Measurements from ENCODE around the gene EP400. TPM values are rescaled to one million over a fixed set of nuclear protein-coding genes. Genes with fewer than 3 reads are reported as not detected.

EP400 gene
- polyA plus RNA-seq, 3 donors: 39.4 to 46.1 (median 41.1) TPM

DNA sequence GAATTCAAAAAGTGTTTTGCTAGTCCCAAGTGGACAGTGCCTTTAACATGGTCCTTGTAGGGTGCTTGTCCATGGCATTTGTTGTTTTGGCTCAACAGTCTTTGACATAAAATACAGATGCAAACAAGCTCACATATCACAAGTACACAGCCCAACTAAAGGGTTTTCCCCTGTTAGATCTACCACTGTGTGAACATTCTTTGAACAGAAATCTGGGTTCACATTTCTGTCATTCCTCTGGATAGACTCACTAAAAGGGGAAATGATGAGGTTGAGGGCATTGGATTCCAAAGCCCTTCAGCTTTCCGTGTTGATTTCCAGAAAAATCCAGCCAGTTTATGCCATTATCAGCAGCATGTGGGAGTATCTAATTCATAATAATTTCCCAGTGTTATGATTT, 54.1 kb downstream of the EP400 start:
- DNase-seq (ENCODE audit: extremely low read depth in 1 of 11, low read depth in 9 of 11, low spot score in 4 of 11): no peak

DNA sequence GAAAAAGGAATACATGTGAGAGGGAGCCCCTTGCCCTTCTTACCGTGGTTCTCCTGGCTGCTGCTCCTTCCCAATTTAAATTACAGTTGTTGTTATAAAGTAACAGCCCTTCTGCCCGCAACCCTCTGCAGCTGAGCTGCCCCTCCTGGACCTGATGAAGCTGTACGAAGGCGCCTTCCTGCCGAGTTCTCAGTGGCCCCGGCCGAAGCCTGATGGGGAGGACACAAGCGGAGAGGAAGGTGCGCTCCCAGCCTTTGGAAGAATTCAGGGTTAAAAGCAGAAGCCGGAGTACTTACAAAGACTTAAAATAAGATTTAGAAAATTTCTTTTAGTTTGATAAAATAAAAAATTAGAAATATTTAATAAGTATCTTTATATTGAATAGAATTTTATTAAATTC, 55.2 kb downstream of the EP400 start:
- DNase-seq (ENCODE audit: extremely low read depth in 1 of 11, low read depth in 9 of 11, low spot score in 4 of 11): no peak

- no peak for DNase-seq (ENCODE audit: extremely low read depth in 1 of 11, low read depth in 9 of 11, low spot score in 4 of 11)
Observed at GRCh38 chr12:132006056-132006680, 56.4 kb downstream of the EP400 start.

DNA sequence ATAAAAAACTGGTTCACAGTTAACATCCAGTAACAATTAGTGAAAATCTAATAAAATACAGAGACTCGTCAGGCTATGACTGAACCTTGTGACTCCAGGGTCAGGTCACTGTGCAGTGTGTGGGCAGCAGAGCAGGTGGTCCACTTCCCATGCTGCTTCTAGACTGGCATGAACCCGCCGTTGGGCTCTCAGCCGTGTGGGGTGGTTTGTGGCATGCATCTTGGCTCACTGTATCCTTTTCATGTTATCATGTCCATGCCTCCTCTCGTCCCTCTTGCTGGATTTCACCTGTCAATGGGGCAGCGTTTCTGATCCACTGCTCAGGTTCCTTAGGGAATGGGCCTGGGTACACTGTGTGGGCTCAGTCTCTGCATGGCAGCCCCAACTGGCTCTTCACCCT, 57.3 kb downstream of the EP400 start:
- DNase-seq (ENCODE audit: extremely low read depth in 1 of 11, low read depth in 9 of 11, low spot score in 4 of 11): no peak

DNA sequence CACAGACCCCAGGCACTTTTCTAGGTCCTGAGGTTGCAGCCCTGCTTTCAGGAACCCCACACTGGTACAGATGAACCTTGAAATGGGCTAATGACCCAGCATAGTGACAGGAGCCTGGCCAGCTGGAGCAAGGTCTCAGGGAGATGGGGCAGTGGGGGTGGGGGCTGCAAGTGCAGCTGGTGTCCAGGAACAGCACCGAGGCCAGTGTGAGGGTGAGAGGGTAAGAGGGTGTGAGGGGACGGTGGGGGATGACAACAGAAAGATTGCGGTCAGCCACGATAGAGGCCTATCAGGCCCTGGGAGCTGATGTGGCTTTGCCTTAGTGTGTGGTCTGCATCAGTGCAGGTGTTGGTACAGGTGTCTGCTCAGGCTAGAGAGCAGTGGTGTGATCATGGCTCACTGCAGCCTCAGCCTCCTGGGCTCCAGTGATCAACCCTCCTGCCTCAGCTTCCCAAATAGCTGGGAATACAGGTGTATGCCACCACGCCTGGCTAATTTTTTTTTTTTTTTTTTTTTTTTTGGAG, 59.7 kb downstream of the EP400 start:
- no peak for DNase-seq (ENCODE audit: extremely low read depth in 1 of 11, low read depth in 9 of 11, low spot score in 4 of 11)

DNA sequence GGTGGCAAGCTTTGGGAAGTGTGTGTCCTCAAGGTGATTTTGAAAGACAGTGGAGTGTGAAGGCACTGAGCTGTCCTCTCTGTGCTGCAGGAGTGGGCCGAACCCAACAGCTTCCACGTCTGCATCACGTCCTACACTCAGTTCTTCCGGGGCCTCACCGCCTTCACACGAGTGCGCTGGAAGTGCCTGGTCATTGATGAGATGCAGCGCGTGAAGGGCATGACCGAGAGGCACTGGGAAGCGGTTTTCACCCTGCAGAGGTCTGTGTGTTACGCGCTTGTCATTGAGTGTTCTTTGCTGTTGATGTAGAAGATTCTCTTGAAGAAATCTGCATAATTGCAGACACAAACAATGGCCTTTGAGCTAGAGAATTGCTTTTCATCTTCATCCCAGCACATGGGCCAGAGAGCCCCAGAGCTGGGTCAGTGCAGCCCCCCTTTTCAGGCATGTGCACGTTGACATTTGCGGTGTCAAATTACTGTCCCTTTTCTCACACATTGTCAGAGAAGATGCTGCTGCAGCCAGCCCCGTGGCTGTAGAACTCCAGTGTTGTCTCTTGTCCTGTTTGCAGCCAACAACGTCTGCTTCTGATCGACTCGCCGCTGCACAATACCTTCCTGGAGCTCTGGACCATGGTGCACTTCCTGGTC, 63.3 kb downstream of the EP400 start:
- DNase-seq (ENCODE audit: extremely low read depth in 1 of 11, low read depth in 9 of 11, low spot score in 4 of 11): peak in 5 of 11 donors; percentile 3 to 16 (median 6)

- DNase-seq (ENCODE audit: extremely low read depth in 1 of 11, low read depth in 9 of 11, low spot score in 4 of 11): no peak
Observed at GRCh38 chr12:132014092-132014914, 64.6 kb downstream of the EP400 start.

DNA sequence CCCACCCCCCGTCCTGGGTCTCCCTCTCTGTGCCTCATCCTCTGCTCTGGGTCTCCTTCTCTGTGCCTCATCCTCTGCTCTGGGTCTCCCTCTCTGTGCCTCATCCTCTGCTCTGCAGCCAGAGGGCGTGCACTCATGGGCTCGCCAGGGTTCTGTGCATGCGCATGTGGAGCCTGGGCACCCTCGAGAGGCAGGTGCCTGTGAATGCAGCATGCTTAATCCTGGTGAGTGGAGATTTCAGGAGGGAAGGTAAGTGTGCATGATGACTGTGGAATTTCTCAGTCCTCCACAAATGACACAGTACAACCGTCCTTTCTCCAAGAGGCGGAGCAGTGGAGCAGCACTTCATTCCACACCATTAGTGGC, 65.2 kb downstream of the EP400 start:
- no peak for DNase-seq (ENCODE audit: extremely low read depth in 1 of 11, low read depth in 9 of 11, low spot score in 4 of 11)

DNA sequence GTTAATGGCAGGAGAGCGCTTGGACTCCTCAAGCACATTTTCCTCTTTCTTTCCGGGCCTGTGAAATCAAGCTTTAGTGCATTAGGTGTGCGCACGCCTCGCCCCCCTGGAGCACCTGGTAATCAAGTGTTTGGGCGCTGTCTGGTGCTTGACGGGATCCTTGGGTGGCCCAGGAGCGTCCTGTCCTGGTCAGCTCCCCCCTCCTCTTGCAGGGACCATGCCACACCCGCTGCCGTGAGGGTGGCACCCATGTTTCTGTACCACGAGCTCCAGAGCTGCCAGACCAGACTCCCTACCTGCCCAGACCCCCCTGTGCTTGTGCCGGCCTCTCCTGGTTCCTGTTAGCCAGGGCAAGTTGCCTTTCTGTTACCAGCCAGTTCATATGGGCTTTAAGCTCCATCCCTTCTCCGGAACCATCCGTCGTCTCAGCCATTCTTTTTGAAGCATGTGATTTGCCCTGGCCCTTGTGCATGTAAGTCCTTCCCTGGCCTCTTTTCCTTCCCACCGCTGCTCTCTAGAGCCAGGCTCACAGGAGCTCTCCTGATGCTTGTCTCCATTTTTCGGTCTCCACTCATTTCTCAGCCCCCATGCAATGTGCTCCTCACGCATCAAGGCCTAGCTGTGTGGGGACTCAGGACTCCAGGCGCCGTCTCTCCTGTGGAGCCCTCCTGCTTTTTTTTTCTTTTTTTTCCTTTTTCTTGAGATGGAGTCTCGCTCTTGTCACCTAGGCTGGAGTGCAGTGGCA, 66.1 kb downstream of the EP400 start:
- DNase-seq (ENCODE audit: extremely low read depth in 1 of 11, low read depth in 9 of 11, low spot score in 4 of 11): no peak

DNA sequence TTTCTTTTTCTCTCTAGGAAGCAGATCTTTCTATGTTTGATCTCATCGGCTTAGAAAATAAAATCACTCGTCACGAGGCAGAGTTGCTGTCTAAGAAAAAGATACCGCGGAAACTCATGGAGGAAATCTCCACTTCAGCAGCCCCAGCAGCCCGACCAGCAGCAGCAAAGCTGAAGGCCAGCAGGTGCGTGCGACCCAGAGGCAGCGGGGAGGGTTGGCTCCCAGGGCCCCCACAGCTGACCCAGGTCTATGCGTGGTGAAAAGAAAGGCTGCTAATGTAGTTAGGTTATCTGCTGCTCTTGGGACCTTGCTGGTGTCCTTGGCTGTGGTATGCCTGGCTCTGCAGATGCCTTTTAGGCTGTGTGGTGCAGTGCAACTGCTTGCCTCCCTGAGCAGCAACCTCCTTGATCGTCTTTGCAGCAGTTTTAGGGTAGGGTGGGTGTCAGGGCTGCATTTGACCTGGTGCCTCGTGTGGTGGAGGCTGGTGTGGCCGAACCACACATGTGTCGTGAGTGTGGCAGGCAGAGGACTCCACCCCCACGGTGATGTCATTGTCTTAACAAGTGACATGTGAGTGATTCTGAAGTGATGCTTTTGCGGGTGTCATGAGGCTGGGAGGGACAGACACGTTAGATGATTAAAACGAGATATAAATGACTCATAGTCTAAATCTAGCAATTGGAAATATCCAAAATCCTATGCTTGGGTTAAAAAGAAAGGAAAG, 68.6 kb downstream of the EP400 start:
- no peak for DNase-seq (ENCODE audit: extremely low read depth in 1 of 11, low read depth in 9 of 11, low spot score in 4 of 11)

GRCh38 chr12:132019891-132020290, 70.1 kb downstream of the EP400 start:
- no peak for DNase-seq (ENCODE audit: extremely low read depth in 1 of 11, low read depth in 9 of 11, low spot score in 4 of 11)

DNA sequence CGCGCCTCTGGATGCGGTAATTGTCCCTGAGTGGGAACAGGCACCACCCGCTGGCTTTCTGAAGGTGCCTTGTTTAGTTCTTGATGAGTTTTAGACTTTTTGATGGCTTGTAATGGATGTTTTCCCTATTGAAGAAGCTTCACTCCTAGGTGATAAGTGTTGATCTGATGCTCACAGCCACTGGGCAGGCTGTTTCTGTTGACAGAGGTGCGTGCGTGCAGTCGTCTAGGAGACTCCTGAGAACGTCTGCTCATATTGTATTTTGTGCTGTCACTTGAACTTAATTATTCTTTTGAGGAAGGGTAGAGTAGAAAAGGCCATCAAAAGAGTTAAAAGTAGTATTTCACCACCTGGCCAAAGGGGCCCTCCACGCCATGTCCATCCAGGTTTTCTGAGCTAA, 70.5 kb downstream of the EP400 start:
- no peak for DNase-seq (ENCODE audit: extremely low read depth in 1 of 11, low read depth in 9 of 11, low spot score in 4 of 11)

DNA sequence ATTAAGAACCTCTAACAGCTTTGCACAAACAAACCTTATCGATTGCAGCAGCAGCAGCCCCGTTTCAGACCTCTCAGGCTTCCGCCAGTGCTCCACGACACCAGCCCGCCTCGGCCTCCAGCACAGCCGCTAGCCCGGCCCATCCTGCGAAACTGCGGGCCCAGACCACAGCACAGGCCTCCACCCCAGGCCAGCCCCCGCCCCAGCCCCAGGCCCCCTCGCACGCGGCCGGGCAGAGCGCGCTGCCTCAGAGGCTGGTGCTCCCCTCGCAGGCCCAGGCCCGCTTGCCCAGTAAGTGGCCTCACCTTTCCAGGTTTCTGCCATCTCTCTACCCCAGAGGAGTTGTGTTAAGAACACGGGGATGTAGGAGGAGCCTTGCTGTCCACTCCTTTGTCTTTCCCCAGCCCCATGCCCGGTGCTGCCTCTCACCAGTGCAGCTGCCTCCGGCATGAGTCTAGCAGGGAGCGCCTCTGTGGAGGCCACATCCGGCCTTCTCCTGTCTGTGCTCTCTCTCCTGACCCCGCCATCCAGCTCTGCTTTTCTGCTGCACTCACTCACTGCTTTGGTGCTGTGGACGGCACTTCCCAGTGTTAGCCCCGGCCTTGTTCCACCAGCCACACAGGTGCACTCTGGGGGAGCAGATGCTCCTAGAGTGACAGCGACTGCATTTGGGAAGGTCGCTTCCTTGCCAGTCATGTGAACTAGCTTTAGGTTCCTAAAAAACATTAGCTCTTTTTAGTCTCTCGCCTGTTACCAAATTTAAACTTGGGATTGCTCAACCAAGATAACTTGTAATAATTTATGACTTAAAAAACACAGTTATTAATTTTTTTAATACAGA, 71.5 kb downstream of the EP400 start:
- DNase-seq (ENCODE audit: extremely low read depth in 1 of 11, low read depth in 9 of 11, low spot score in 4 of 11): no peak

- no peak for DNase-seq (ENCODE audit: extremely low read depth in 1 of 11, low read depth in 9 of 11, low spot score in 4 of 11)
Observed at GRCh38 chr12:132021965-132022364, 72.2 kb downstream of the EP400 start.

GRCh38 chr12:132023658-132024057, 73.9 kb downstream of the EP400 start:
- DNase-seq (ENCODE audit: extremely low read depth in 1 of 11, low read depth in 9 of 11, low spot score in 4 of 11): no peak

DNA sequence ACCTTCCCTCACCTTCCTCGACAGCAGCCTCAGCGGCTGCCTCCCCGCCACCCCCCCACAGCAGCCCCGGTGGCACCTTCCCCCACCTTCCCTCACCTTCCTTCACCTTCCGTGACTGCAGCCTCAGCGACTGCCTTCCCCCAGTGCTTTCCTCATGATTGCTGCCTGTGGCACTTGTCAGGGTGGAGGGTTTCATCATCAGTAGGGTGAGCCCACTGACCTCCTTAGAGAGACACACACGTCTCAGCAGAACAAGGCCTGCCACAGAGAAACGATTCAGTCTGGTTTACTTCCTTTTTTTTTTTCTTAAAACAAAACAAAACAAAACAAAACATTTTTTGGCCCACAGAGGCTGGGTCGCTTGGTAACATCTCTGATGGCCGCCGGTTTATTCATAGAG, 75.0 kb downstream of the EP400 start:
- no peak for DNase-seq (ENCODE audit: extremely low read depth in 1 of 11, low read depth in 9 of 11, low spot score in 4 of 11)

GRCh38 chr12:132025526-132025925, 75.8 kb downstream of the EP400 start:
- DNase-seq (ENCODE audit: extremely low read depth in 1 of 11, low read depth in 9 of 11, low spot score in 4 of 11): no peak

Data from renal cortex interstitium (tissue), 11 donors.